EL (cell line): ENCODE measurements around the gene SLC38A1.

ENCODE experiments used
- DNase-seq: peaks from one replicate; pipeline ENCODE4 v3.0.0-alpha.2; 2016

The SLC38A1 gene

DNA sequence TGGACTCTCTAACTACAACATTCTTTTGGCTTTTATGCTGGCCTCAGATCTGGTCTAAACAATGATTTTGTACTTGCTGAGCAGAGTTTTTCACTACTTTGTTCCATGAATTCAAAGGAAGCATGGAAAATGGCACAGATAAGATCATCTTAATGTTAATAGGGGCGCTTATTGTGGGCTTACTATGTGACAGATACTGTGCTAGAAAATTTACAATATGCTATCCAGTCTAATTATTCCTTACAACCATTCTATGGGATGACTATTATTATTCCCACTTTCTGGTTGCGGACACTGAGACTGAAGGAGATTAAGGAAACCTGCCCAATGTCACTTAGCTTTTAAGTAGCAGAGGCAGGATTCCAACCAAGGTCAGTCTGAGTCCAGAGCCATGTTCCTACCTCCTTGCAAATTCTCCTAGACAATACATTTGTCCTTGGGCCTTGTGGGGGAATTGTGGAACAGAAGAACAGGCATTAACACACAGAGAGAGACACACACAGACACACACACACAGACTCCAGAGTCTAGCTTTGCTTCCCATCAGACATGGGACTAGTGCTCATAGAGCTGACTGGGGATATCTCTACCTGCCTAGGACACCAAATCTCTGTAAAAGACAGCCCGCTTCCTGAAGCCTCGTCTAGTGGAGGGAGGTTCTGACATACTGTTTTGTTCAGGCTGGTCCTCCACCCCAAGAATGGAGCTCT, 107.7 kb downstream of the SLC38A1 start:
- no peak for DNase-seq

DNA sequence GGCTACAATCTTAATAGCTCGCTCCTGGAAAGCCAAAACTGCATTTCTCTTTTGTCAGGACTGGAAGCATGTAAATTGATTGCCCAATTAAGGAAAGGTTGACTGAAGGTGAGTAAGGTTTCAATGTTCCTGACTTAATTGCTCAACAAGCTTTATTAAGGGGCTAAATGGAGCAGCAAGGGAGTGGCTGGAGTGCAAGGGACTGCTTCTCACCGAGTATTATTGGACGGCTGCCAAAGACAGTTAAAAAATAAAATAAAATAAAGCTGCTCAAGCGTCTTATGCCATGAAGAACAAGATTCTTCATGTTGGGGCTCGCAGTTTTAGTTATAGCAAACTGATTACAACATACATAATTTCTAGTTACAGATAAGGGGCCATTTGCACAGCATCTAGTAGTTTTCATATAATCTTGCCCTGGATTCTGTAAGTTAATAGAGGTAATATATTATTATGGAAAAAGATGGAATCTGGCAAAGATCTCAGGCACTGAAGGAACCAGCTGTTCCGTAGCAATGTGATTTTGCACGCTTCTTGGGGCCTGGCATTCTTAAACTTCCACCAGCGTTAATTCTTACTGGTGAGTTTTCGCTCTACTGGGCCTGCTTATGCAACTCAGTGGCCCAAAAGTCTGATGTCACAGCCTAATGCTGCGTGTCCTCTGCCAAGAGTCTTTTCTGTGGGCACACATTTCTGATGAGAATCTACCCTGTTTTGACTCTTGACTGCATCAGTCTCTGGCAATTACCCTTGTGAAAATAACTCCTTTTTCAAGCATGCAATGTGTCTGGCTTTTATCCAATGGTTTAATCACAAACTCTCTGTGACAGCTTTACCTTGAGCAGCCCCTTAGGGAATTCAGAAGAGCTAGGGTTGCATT, 108.5 kb downstream of the SLC38A1 start:
- DNase-seq: peak; percentile 52

DNA sequence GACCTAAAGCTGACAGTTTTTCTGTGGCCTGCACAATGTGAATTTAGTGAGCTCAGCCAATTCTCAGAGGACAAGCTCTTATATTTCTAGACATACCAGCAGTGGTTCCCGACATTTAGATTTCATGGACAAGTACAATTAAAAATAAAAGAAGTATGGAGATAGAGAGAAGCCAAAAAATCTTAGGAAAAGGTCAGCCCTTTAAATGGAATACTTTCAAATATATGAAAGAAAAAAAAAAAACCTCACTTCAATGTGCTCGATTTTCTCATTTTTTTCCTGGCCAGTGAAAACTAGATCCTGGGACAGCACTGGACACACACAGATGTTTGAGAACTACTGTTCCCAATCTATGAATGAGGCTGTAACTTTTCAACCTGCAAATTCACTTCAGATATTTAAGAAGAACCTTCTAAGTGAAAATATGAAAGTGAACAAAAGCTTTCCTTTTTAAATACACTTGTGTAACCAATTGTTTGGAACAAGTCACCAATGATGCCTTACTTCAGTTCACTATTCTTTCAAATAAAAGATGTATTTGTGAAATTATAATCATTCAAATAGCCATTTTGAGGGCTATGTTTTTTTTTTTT, 109.4 kb downstream of the SLC38A1 start:
- no peak for DNase-seq

DNA sequence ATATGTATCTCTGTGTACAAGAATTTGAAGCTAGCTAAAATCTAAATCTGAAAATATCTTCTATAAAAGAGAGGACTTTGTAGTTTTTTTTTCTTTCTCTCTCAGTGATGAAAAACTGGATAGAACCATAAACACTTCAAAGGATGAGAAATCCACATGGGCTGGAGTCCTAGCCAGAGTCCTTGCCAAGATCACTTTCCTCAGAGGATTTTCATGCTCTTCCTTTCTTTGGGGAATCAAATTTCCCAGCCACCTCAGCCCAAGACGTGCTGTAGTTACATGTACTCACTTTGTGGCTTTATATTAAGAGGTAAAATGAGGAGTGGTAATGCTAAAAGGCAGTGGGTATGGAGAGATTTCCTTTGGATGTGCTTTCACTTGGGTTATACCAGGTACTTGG, 110.3 kb downstream of the SLC38A1 start:
- DNase-seq: no peak

DNA sequence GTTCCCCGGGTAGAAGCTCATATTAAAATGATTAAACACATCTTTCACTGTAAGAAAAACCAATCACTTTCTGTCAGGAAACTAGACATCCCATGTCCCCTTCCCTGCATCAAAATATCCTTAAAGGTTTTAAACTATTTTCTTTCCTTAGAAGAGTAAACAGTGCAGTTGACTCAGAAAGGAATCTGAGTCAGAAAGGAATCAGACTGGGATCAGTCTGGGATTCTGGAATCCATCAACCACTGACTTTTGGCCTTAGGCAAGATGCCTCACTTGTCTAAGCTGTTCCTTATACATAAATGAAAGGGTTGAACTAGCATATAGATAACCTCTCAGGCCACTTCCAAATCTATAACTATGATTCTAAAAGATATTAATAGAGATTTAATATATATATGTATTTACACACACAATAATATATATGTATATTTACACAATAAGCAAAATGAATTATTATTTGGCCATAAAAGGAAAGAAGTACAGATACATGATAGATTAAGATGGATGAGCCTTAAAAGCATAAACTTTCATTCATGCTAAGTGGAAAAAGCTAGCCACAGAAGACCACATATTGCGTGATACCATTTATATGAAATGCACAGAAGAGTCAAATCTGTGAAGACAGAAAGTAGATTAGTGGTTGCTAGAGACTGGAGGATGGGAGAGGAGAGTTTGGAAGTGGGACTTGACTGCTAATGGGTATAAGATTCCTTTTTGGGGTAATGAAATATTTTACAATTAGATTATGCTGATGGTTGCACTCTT, 114.4 kb downstream of the SLC38A1 start:
- DNase-seq: peak; percentile 83

DNA sequence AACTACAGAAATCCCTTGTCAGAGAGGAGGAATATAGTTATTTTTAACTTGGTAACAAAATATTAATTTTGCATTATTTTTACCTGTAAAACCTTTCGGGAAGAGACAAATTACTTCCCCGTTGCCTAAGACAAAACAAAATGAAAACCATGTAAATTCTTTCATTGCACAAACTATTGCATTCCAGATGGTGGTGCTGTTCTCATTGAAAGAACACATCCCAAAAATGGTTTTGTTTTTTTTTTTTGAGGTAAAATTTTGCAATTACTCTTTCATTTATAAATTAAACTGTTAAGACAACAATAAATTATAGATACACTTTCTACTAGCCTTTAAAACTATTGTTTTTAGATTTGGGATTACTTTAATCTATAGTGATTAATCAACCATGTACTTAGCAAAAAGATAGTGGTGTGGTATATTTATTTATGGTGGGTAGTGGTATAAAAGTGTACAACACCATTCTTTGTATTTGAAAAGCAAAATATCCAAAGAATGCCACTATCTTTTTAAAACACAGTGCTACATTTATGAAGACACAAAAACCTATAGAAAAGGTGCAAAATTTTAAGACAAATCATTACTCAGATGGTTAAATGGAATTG, 115.5 kb downstream of the SLC38A1 start:
- peak; percentile 26 for DNase-seq

DNA sequence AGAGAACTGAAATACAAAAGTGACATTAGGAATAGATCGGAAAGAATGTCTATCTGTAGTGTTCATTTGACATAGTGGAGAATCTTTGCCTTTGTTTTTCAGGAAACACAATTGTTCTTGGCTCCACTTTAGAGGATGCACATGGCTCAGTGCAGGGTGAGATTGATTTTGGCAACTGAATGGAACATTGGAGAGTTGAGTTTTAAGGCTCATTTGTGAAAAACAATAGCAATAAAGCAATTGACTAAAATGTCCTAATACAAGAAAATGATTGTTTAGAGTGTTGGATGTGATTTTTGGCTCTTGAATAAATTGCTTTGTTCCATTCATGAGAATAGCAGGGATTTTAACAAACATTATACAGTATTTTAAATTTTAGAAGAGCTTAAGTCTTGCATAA, 116.4 kb downstream of the SLC38A1 start:
- DNase-seq: no peak

DNA sequence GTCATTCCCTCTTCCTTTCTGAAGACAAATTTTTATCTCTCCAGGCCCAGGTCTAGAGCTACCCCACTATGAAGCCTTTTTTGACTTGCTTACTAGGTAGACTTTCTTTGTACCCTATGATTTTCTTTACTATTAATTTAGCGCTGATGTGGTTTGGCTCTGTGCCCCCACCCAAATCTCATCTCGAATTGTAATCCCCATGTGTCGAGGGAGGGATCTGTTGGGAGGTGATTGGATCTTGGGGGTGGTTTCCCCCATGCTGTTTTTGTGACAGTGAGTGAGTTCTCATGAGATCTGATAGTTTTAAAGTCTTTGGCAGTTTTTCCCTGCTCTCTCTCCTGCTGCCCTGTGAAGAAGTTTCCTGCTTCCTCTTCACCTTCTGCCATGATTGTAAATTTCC, 118.1 kb downstream of the SLC38A1 start:
- no peak for DNase-seq

DNA sequence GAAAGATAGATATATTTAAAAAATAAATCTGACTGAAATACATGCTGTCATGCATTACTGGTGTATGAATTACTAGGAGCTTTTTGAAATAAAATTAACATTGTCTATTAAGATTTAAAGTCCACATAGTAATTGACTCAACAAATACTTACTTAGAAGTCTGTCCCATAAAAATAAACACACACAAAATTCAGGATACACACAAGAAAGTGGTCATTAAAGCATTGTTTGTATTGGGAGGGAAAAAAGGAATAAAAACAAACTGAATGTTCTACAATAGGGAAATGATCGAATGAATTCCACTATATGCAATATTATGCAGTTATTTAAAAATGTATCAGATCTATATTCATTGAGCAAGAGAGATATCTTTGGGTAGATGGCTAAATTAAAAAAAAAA, 118.9 kb downstream of the SLC38A1 start:
- DNase-seq: no peak

DNA sequence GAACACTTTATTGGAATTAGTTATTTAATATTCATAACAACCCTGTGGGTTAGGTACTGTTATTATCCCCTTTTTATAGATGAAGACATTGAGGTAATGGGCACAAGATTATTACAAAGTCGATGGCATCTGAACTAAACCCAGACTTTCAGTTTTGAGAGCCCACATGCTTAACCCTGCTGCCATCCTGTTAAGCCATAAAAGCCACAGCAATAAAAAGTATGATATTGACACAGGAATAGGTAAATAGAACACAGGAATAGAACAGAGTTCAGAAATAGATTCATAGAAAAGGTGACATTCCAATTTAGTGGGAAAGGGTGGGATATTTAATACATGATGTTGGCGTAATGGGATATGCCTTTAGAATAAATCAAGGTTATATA, 119.8 kb downstream of the SLC38A1 start:
- no peak for DNase-seq

DNA sequence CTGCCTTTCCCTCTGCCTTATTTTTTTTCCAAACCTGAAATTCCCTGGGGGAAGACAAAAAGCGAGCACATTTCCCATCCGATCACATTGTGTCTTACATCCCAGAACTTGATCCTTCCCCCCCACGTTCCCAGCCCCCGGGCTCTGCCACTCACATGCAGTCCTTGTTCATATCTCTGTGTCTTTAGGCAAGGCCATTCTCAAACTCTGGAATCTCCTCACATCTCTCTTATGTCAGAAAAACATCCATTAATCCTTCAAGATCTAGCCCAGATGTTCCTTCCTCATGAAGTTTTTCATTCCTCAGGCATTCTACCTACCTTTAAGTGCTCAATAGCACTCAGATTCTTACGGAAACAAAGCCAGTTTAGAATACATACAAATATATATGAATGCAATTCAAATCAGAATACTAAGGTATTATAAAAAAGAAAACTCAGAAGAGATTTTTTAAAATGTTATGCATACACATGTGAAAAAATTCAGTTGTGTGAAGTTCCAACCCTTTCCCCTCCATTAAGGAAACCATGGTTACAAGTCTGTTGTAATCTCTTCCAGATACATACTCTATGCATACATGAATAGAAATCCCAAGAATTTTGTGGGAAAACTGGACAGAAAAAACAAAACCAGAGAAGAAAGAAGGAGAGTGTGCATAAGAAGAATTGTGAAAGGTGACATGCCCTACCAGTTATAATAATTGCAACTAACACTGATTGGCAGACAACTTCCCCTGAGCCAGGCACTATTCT, 120.3 kb downstream of the SLC38A1 start:
- no peak for DNase-seq

DNA sequence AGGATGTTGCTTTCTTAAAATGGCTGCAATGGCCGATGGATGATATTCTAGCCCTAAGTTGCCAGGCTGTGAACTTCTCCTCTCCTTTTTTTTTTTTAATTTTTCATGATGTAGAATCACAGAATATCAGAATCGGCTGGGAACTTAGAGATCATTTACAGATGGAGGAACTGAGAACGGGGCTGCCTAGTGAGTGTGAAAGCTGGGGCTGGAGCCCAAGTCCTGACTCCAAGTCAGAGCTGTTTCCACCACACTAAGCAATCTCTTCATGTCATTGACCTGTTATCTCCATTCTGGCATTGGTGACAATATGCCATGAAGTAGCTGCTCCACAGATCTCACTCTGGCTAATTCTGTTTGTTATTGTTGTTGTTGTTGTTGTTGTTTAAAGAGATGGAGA, 121.7 kb downstream of the SLC38A1 start:
- DNase-seq: no peak

DNA sequence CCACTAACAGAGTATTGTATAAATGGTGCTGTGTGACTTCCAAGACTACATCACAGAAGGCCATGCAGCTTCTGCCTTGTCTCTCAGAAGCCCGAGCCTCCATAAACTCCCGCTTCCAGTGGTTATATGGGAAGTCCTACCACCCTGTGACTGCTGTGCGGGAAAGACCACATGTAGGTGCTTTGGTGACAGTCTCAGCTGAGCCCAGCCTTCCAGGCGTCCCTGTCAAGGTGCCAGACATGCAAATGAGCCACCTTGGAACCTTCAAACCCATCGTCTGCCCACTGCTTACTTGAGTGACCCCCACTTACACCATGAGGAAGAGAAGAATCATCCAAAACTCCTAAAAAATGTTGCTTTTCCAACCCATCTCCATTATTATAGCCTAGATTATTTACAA, 123.0 kb downstream of the SLC38A1 start:
- no peak for DNase-seq

DNA sequence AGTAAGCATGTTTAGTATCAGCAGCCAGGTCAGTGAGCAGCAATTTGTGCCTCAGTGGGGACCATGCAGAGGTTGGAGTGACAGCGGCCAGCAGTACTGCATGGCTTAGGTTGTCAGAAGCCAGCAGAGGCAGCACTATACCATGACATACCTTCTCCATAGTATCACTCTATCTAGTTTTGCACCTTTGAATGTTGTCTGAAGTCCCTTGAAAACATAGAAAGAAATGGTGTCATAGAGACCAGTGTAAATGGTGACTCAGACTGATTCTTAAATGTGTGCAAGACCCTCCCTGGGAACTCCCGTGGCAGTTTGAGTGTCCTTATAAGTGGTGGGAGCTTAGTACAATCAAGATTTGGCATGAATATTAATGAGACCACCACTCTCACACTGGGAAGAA, 124.4 kb downstream of the SLC38A1 start:
- DNase-seq: no peak

DNA sequence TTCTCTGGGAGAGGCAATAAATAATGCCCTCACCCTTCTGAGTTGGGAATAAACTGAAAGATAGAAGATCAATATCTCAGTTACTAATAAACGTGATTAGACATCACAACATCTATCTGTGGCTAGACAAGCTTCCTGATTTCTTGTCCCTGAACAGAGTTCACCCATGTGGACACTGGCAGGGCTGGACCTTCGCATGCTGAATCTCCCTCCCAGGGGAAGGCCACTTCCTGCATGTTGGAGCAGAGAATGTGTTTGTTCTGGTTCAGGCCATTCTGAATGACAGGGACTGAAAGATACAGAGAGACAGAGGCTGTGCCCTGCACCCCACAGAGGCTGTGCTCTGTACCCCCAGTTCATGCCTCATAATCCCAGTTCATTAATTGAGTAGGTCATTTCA, 132.6 kb downstream of the SLC38A1 start:
- no peak for DNase-seq

DNA sequence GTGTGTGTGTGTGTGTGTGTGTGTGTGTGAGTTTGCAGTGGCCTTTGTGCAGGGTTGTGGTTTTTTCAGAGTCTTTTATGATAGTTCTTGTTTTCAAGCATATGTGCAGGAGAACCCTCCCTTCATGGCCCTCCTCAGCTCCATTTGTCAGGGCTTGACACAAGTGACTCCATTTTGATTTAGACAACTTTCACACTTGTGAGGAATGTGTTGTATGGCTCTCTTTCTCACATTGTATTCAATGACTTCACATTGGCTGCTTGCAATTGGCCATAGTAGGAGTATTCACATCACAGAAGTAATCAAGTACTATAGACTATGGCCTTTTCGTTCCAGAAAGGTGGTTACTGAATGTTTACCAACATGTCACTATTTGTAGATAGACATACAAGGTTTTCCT, 133.1 kb downstream of the SLC38A1 start:
- no peak for DNase-seq

DNA sequence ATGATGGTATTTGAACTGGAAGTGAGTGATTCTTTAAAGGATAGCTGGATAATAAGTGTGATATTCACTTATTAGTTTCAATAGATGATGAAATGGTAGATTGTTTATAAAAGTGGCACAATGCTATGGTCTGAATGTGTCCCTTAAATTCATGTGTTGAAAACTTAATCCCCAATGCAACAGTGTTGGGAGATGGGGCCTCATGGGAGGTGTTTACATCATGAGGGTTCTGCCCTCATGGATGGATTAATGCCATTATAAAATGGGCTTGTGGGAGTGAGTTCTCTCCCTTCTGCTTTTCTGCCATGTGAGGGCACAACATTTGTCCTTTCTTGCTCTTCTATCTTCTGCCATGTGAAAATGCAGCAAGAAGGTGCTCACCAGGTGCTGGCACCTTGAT, 134.0 kb downstream of the SLC38A1 start:
- DNase-seq: no peak

DNA sequence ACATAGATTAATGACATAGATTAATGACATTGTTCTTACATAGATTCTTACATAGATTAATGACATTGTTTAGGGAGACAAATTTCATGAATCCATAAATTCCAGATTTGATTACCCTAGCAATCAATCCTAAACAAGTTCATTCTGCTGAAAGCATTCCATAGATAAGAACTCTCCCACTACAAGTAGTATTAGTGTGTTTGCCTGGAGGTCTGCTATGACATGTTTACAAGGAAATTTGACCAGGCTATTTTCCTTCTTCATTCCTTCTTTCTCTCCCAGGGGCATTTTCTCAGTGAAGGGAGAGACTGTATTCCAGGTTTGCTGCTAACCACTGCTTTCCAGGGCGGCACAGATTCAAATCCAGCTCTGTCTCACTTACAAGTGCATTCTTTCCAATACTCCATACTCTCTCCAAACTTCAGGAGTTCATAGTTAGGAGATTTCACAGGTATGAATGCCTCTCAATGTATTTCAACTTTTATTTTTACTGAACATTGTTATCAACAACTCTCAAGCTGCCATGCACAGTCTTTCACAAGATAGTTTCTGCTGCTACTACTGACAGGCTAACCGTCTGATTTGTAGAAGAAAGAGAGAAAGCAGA, 134.5 kb downstream of the SLC38A1 start:
- no peak for DNase-seq

DNA sequence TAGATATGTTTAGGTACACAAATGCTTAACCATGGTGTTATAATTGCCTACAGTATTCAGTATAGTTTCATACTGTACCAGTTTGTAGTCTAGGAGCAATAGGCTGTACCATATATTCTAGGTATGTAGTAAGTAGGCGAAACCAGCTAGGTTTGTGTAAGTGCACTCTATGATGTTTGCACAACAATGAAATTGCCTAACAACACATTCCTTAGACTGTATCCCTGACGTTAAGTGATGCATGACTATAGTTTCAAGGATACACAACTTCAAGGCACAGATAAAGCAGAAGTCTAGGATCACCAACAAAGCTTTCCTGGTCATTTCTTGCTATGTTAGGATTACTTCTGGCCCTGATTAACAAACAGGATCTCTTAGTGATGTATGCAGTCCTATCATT, 135.1 kb downstream of the SLC38A1 start:
- no peak for DNase-seq
